Large intestine (tissue), 3 donors: Measurements from ENCODE around the gene KMT5B. TPM values are rescaled to one million over a fixed set of nuclear protein-coding genes. Genes with fewer than 3 reads are reported as not detected.
A peak's percentile ranks its signal among the peaks of the same experiment; 100 is the strongest.

Experiments
- DNase-seq, 2 donors: peaks; one replicate each; pipeline versions ENCODE4 v3.0.0 to v3.0.0-alpha.2; 2013
- H3K27ac ChIP-seq: one replicate; pipeline ENCODE4 v1.5.1; 2013; ENCODE audit warnings: low read length
- H3K27me3 ChIP-seq: 2 replicates; pipeline ENCODE4 v1.6.1; 2013; ENCODE audit warnings: low read length; ENCODE audit not compliant: control insufficient read depth, insufficient read depth
- H3K36me3 ChIP-seq: 2 replicates; pipeline ENCODE4 v1.6.1; 2013; ENCODE audit warnings: low read length; ENCODE audit not compliant: control insufficient read depth, insufficient read depth
- H3K4me1 ChIP-seq: one replicate; pipeline ENCODE4 v1.6.1; 2013; ENCODE audit warnings: low read length; ENCODE audit not compliant: control insufficient read depth, insufficient read depth
- H3K4me3 ChIP-seq: one replicate; pipeline ENCODE4 v1.5.1; 2013; ENCODE audit warnings: low read length
- H3K9me3 ChIP-seq: one replicate; pipeline ENCODE4 v1.6.1; 2013; ENCODE audit warnings: mild to moderate bottlenecking, low read depth, low read length, moderate library complexity; ENCODE audit not compliant: control insufficient read depth
- WGBS: methylation state at CpG from one replicate; pipeline ENCODE4 v1.1.5; 2013; ENCODE audit warnings: low lambda C conversion rate; ENCODE audit not compliant: insufficient coverage; 5-methylcytosine and 5-hydroxymethylcytosine counted together
- polyA plus RNA-seq: library from polyadenylated mRNA; unstranded; fragments of 120-200 nt; gene quantifications from one replicate; pipeline ENCODE4 v1.2.1, GENCODE V29; 2013

KMT5B gene
- polyA plus RNA-seq, 1 donor, result 52.9 TPM

DNA sequence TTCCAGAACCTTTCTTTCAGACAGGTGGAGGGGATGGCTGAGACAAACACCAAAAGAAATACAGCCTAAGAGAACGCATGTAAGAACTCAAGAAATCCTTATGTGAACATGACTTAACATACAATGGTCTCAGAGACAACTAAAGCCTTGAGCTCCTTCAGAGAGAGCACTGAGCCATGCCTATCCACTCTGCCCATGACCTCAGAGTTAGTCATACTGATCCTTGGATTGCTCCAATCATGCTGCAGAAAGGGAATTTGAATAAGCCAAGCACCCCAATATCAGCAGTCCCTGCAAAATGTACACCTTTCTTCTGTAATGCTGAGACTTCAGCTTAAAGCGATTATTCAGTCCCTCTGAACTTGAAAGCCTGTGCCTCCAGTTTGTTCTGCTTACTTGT, 48.7 kb downstream of the KMT5B start:
- no peaks in the 10 kb centered on the region for H3K4me1 ChIP-seq
- no peak overlapping the region for H3K4me3 ChIP-seq
- H3K27me3 ChIP-seq, result no peaks in the 10 kb centered on the region
- H3K27ac ChIP-seq, result no peak overlapping the region
- no peaks in the 10 kb centered on the region for H3K9me3 ChIP-seq
- H3K36me3 ChIP-seq, result peaks cover 58% of the 10 kb centered on the region
- no CpG with 5 or more reads among the region's 2 CpGs for WGBS
- DNase-seq, result no peak

DNA sequence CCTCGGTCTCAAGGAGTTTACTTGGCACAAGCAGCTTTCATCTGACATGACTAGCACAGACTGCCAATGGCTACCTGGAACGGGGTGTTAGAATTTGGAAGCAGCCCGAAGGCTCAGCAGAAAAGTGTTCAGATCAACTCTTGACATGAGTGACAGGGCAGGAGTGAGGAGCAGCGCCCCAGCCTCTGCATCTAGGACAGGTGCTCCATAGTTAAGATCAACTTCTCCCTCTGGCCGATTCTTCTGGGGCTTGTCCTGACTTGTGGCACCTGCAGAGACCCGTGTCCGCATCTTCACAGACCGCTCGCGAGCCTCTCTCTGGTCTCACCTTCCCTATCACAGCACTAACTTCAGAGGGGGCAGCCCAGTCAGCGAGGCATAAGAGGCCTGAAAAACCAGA, 49.4 kb downstream of the KMT5B start:
- Histone ChIP-seq H3K4me3 (no peak overlapping the region), H3K27me3 (no peaks in the 10 kb centered on the region), H3K4me1 (no peaks in the 10 kb centered on the region), H3K27ac (no peak overlapping the region), H3K9me3 (no peaks in the 10 kb centered on the region), H3K36me3 (peaks cover 57% of the 10 kb centered on the region)
- no CpG with 5 or more reads among the region's 11 CpGs for WGBS
- no peak for DNase-seq

GRCh38 chr11:68160100-68160695, 52.9 kb downstream of the KMT5B start:
- 100% methylated on average over 1 of the region's 7 CpGs for WGBS
- no peaks in the 10 kb centered on the region for H3K9me3 ChIP-seq
- no peak overlapping the region for H3K4me3 ChIP-seq
- H3K27ac ChIP-seq, result no peak overlapping the region
- H3K4me1 ChIP-seq, result no peaks in the 10 kb centered on the region
- H3K36me3 ChIP-seq, result peaks cover 48% of the 10 kb centered on the region
- no peaks in the 10 kb centered on the region for H3K27me3 ChIP-seq
- DNase-seq, result no peak

- WGBS, result 50% methylated on average over 2 of the region's 6 CpGs
- DNase-seq, result no peak
- Histone ChIP-seq H3K4me3 (no peak overlapping the region), H3K27ac (no peak overlapping the region), H3K4me1 (no peaks in the 10 kb centered on the region), H3K36me3 (peaks cover 48% of the 10 kb centered on the region), H3K27me3 (no peaks in the 10 kb centered on the region), H3K9me3 (no peaks in the 10 kb centered on the region)
These were observed 53.4 kb downstream of the KMT5B start for GRCh38 chr11:68159665-68160064.

DNA sequence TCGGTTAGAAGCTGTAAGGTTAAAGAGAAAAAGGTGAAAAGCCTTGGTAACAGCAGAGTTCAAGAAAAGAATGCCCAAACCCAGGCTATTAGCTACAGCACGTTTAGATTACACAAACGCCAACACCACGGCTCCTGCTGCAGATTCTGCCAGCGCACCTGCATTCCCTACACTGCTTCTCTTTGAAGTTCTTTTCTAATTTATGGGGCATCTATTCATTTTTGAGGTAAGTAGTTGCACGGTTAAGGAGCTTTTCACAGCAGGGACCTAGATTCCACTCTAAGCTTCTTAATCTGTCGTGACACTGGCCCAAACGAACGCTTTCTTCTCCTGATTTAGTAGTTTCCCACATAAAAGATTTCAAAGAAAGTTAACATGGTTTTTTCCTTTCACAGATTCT, 53.9 kb downstream of the KMT5B start:
- 100% methylated on average over 4 of the region's 9 CpGs for WGBS
- Histone ChIP-seq H3K9me3 (no peaks in the 10 kb centered on the region), H3K27ac (no peak overlapping the region), H3K4me1 (no peaks in the 10 kb centered on the region), H3K36me3 (peaks cover 43% of the 10 kb centered on the region), H3K4me3 (no peak overlapping the region), H3K27me3 (no peaks in the 10 kb centered on the region)
- DNase-seq, result no peak

DNA sequence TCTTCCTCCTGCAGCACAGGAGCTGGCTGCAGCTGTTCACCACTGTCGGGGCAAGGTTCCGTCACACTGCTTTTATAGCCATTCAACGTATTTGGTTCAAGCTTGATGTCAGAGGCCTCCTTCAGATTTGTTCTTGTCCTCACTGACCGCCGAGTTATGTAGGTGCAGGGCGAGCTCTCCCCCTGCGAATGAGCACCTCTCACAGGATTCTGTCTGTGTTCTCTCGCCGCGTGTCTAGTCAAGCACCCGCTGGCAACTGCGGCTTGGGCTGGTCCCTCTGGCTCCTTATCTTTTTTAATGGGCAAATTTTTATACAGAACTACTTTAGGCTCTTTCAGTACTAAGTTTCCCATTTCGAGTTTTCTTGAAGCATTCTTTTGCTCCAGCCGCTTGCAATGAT, 54.5 kb downstream of the KMT5B start:
- no peak for DNase-seq
- H3K27ac ChIP-seq, result no peak overlapping the region
- H3K4me1 ChIP-seq, result no peaks in the 10 kb centered on the region
- peaks cover 38% of the 10 kb centered on the region for H3K36me3 ChIP-seq
- H3K4me3 ChIP-seq, result no peak overlapping the region
- WGBS, result no CpG with 5 or more reads among the region's 14 CpGs
- no peaks in the 10 kb centered on the region for H3K9me3 ChIP-seq
- H3K27me3 ChIP-seq, result no peaks in the 10 kb centered on the region

DNA sequence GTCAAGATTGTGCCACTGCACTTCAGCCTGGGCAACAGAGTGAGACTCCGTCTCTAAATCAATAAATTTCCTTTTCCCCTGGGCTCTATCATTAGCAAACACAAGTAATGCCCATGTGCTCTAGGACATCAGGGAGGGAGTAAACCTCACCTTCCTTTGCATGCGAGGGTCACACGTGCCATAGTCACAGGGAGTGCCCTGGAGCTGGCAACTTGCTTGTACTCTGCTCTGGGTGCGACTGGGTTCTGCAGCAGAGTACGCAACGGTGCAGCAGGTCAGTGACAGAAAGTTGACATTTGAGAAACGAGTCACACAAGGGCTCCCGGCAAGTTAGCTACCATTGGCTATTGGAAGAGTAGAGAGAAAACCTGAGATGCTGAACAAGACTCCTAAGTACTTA, 59.4 kb downstream of the KMT5B start:
- Histone ChIP-seq H3K36me3 (peaks cover 20% of the 10 kb centered on the region), H3K9me3 (no peaks in the 10 kb centered on the region), H3K4me1 (peaks cover 8% of the 10 kb centered on the region), H3K4me3 (no peak overlapping the region), H3K27me3 (no peaks in the 10 kb centered on the region), H3K27ac (no peak overlapping the region)
- 40% methylated on average over 1 of the region's 8 CpGs for WGBS
- peak; percentile 42 to 71 for DNase-seq

DNA sequence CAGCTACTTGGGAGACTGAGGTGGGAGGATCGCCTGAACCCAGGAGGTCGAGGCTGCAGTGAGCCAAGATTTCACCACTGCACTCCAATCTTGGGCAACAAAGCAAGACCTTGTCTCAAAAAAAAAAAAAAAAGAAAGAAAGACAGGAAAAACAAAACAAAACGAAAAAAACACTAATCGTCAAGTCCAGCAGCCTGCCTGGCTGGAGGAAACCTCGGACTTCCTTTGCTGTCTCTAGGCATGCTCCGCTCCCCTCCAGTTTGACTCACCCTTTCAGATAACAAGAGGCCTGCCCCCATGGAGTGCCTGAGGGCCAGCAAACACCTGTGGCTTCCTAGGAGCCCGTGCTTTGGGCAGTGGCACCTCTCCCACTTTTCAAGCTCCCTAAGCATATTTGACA, 63.1 kb downstream of the KMT5B start:
- peaks cover under 1% of the 10 kb centered on the region for H3K36me3 ChIP-seq
- no CpG with 5 or more reads among the region's 7 CpGs for WGBS
- H3K4me1 ChIP-seq, result peaks cover 33% of the 10 kb centered on the region
- peak in 1 of 2 donors; percentile 70 for DNase-seq
- no peak overlapping the region for H3K4me3 ChIP-seq
- H3K9me3 ChIP-seq, result no peaks in the 10 kb centered on the region
- H3K27ac ChIP-seq, result no peak overlapping the region
- H3K27me3 ChIP-seq, result no peaks in the 10 kb centered on the region

- Histone ChIP-seq H3K9me3 (no peaks in the 10 kb centered on the region), H3K4me1 (peaks cover 36% of the 10 kb centered on the region), H3K36me3 (no peaks in the 10 kb centered on the region), H3K27me3 (no peaks in the 10 kb centered on the region), H3K27ac (no peak overlapping the region), H3K4me3 (no peak overlapping the region)
- DNase-seq, result no peak
- WGBS, result no CpG with 5 or more reads among the region's 6 CpGs
These were observed 63.7 kb downstream of the KMT5B start for GRCh38 chr11:68149417-68149816.

DNA sequence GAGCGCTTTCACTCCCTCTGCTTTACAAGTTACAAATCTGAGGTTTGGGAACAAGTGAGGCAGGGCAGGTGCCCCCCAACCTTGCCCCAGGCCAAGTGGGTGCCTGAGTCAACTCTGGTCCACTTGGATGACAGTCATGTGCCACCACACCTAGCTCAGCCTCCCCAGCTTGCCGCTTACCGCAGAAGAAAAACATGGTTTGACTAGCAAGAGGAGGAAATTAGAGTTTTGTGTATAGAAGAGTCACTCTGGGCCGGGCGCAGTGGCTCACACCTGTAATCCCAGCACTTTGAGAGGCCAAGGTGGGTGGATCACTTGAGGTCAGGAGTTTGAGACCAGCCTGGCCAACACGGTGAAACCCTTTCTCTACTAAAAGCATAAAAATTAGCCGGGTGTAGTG, 64.2 kb downstream of the KMT5B start:
- peaks cover 36% of the 10 kb centered on the region for H3K4me1 ChIP-seq
- no peaks in the 10 kb centered on the region for H3K36me3 ChIP-seq
- no peaks in the 10 kb centered on the region for H3K27me3 ChIP-seq
- no CpG with 5 or more reads among the region's 7 CpGs for WGBS
- H3K9me3 ChIP-seq, result no peaks in the 10 kb centered on the region
- no peak overlapping the region for H3K27ac ChIP-seq
- no peak for DNase-seq
- H3K4me3 ChIP-seq, result no peak overlapping the region

- H3K9me3 ChIP-seq, result no peaks in the 10 kb centered on the region
- no CpG with 5 or more reads among the region's 18 CpGs for WGBS
- H3K36me3 ChIP-seq, result no peaks in the 10 kb centered on the region
- no peak for DNase-seq
- H3K27ac ChIP-seq, result no peak overlapping the region
- no peaks in the 10 kb centered on the region for H3K27me3 ChIP-seq
- H3K4me1 ChIP-seq, result peaks cover 36% of the 10 kb centered on the region
- no peak overlapping the region for H3K4me3 ChIP-seq
These were observed 64.9 kb downstream of the KMT5B start for GRCh38 chr11:68148071-68148805.
